Endothelial cell of umbilical vein (primary cell): ENCODE measurements around the gene WDR36. TPM values are rescaled to one million over a fixed set of nuclear protein-coding genes. Genes with fewer than 3 reads are reported as not detected.

Source experiments
- BruUV-seq: library from RNA; stranded (reverse); fragments of 400-500 nt; replicated peaks from 2 replicates; lab custom pipeline; 2021; lab: Mats Ljungman, UMichigan
- CTCF ChIA-PET: fragments of 300-600, 350-600 bp; sonication (Branson Sonifier 250); formaldehyde crosslinking; loops from one replicate; lab custom pipeline; 2021; ENCODE audit warnings: antibody characterized with exemption, inconsistent platforms; lab: Charles Lee
- POLR2A ChIA-PET: fragments of 300-600, 350-600 bp; sonication (Branson Sonifier 250); formaldehyde crosslinking; loops from one replicate; lab custom pipeline; 2021; ENCODE audit warnings: antibody characterized with exemption, inconsistent platforms; lab: Charles Lee
- DNase-seq: peaks from one replicate; pipeline ENCODE4 v3.0.0-alpha.2; 2011; ENCODE audit warnings: low read depth, low spot score
- FAIRE-seq: peaks from 2 replicates; lab custom pipeline; 2011; peaks lifted over from hg19 to GRCh38; lab: Jason Lieb, UNC
- H2AFZ ChIP-seq: 2 replicates; pipeline ENCODE4 v1.6.0; 2012; ENCODE audit warnings: low read depth, low read length, control low read depth, inconsistent platforms
- H3K27ac ChIP-seq: 2 replicates; pipeline ENCODE4 v1.5.1; 2011; ENCODE audit warnings: low read depth, mild to moderate bottlenecking, control low read depth, low read length, moderate library complexity; ENCODE audit not compliant: insufficient read depth
- H3K27me3 ChIP-seq, 2 experiments: 2 replicates each; pipeline versions ENCODE4 v1.6.0 to v1.6.1; 2011; ENCODE audit warnings: low read length in 2 of 2, mixed read lengths in 1 of 2; ENCODE audit not compliant: control insufficient read depth in 2 of 2, insufficient read depth in 2 of 2
- H3K36me3 ChIP-seq, 2 experiments: 2 replicates in 1 of 2; 3 replicates in 1 of 2; pipeline ENCODE4 v1.5.1; 2011; ENCODE audit warnings: low read length in 2 of 2, mild to moderate bottlenecking in 1 of 2, moderate library complexity in 1 of 2; ENCODE audit not compliant: control insufficient read depth in 2 of 2, insufficient read depth in 2 of 2; ENCODE audit errors: extremely low read depth in 1 of 2
- H3K4me1 ChIP-seq: 3 replicates; pipeline ENCODE4 v1.5.1; 2011; ENCODE audit warnings: mild to moderate bottlenecking, low read length; ENCODE audit not compliant: control insufficient read depth, insufficient read depth; ENCODE audit errors: extremely low read depth
- H3K4me2 ChIP-seq: 2 replicates; pipeline ENCODE4 v1.6.1; 2011; ENCODE audit warnings: low read length, control low read depth, mixed read lengths; ENCODE audit not compliant: insufficient read depth
- H3K4me3 ChIP-seq, 3 experiments: fragments of 200-600 bp in 1 of 3; sonication (generic), shearing (Covaris generic) in 1 of 3; replicated peaks in 1 of 3; 2 replicates each; pipeline ENCODE4 v1.5.1; 2011 to 2016; ENCODE audit warnings: control low read depth in 3 of 3, low read length in 3 of 3, mild to moderate bottlenecking in 2 of 3, inconsistent platforms in 1 of 3, low read depth in 1 of 3, moderate library complexity in 1 of 3; ENCODE audit not compliant: insufficient read depth in 1 of 3
- H3K79me2 ChIP-seq: 2 replicates; pipeline ENCODE4 v1.6.0; 2012; ENCODE audit warnings: low read length, inconsistent platforms; ENCODE audit not compliant: control insufficient read depth, insufficient read depth
- H3K9ac ChIP-seq: replicated peaks from 2 replicates; pipeline ENCODE3; 2011; ENCODE audit warnings: low read length, control low read depth; ENCODE audit not compliant: insufficient read depth; ENCODE audit errors: extremely low read depth
- H3K9me1 ChIP-seq: replicated peaks from 3 replicates; pipeline ENCODE4 v1.6.0; 2011; ENCODE audit warnings: mild to moderate bottlenecking, low read length; ENCODE audit not compliant: control insufficient read depth, insufficient read depth; ENCODE audit errors: extremely low read depth
- H3K9me3 ChIP-seq: replicated peaks from 2 replicates; pipeline ENCODE4 v1.5.1; 2012; ENCODE audit warnings: low read length, inconsistent platforms; ENCODE audit not compliant: control insufficient read depth, insufficient read depth
- H4K20me1 ChIP-seq: replicated peaks from 2 replicates; pipeline ENCODE3; 2011; ENCODE audit warnings: mild to moderate bottlenecking, low read length; ENCODE audit not compliant: control insufficient read depth, insufficient read depth; ENCODE audit errors: extremely low read depth
- EZH2 ChIP-seq: IDR thresholded peaks from 2 replicates; pipeline ENCODE4 v1.6.1; 2012; ENCODE audit warnings: borderline replicate concordance, low read depth, mild to moderate bottlenecking, moderate library complexity, low read length, inconsistent platforms; ENCODE audit not compliant: severe bottlenecking
- FOS ChIP-seq: IDR thresholded peaks from 2 replicates; pipeline ENCODE4 v1.6.1; 2011; ENCODE audit warnings: mild to moderate bottlenecking, low read length, moderate library complexity, borderline replicate concordance; ENCODE audit not compliant: insufficient read depth
- GATA2 ChIP-seq: IDR thresholded peaks from 2 replicates; pipeline ENCODE4 v1.7.0; 2011; ENCODE audit warnings: low read depth, mild to moderate bottlenecking, moderate library complexity, mixed read lengths, low read length; ENCODE audit not compliant: insufficient read length, insufficient read depth
- JUN ChIP-seq: IDR thresholded peaks from 2 replicates; pipeline ENCODE4 v1.6.1; 2011; ENCODE audit warnings: borderline replicate concordance, low read depth; ENCODE audit not compliant: insufficient read length, insufficient read depth
- MYC ChIP-seq: IDR thresholded peaks from one replicate; pipeline ENCODE4 v1.6.1; 2011; ENCODE audit warnings: mild to moderate bottlenecking, low read depth, low read length
- POLR2A ChIP-seq: IDR thresholded peaks from 2 replicates; pipeline ENCODE4 v1.6.1; 2012; ENCODE audit warnings: low read depth, mild to moderate bottlenecking, control low read depth, low read length
- POLR2AphosphoS5 ChIP-seq: IDR thresholded peaks from 2 replicates; pipeline ENCODE4 v1.6.1; 2012; ENCODE audit warnings: low read depth, mild to moderate bottlenecking, control low read depth, low read length, moderate library complexity; ENCODE audit not compliant: insufficient read depth
- dilution Hi-C: fragments of 300-500 bp; cut with MboI; formaldehyde crosslinking; loops from one replicate; pipeline ENCODE4 v1.15.0; 2019; ENCODE audit warnings: low sequenced_read_pairs; ENCODE audit not compliant: extremely low pct_ligation_motif_present
- intact Hi-C: fragments of 100-400 bp; cut with micrococcal nuclease; formaldehyde crosslinking; loops from one replicate; pipeline ENCODE4 v1.10.0; 2022
- polyA plus RNA-seq, 4 experiments: library from polyadenylated mRNA; depleted of rRNA in 3 of 4; stranded (reverse) in 3 of 4; unstranded in 1 of 4; fragments of >200 nt; gene quantifications; 2 replicates each; pipeline versions ENCODE4 v1.2.1 to v1.2.3, GENCODE V29; 2011 to 2012; ENCODE audit warnings: missing spikeins in 1 of 4
- total RNA-seq: library from RNA; stranded (reverse); gene quantifications from 2 replicates; pipeline ENCODE4 v1.2.3, GENCODE V29; 2021
- TF ChIP-seq, protein P1 (sequence below): IDR thresholded peaks from 2 replicates; pipeline ENCODE4 v1.6.1; 2011; ENCODE audit not compliant: insufficient read depth, insufficient read length
- TF ChIP-seq, protein P2 (sequence below), 2 donors: IDR thresholded peaks; 1 replicate in 1 of 2; 2 replicates in 1 of 2; pipeline ENCODE4 v1.5.1; 2011; ENCODE audit warnings: low read length in 2 of 2, mild to moderate bottlenecking in 2 of 2, moderate library complexity in 2 of 2, control low read depth in 1 of 2, inconsistent platforms in 1 of 2, low read depth in 1 of 2; ENCODE audit not compliant: insufficient read depth in 1 of 2; ENCODE audit errors: extremely low read depth in 1 of 2

WDR36 gene
- total and polyA plus RNA-seq, 2 donors (not counting 3 experiments of a cell fraction or from before 2014, with no cell fraction given): 10.6 to 30.2 TPM

DNA sequence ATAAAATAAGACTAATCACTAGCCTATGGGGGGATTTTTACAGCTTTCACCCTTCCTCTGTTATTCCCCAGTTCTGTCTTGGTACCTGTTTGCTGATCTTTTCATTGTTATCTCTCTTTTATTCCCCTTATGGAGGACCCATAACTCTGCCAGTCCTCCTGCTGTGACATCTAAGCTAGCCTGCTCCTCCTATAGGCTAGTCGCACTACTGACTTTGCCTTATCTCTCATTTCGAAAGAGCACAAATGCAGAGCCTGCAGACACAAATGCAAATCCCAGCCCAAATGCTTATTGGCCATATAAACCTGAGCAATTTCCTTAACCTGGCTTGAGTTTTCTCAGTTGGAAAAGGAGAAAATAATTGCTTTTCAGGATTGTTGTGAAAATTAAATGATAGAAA lies 72.9 kb downstream of the WDR36 start:
- dilution Hi-C loops: no loop called here
- H2AFZ ChIP-seq: no peak overlapping the region
- no peaks in the 10 kb centered on the region for H3K9me3 ChIP-seq
- H3K4me2 ChIP-seq: no peak overlapping the region
- no peak for FAIRE-seq
- no peak overlapping the region for H3K9ac ChIP-seq
- intact Hi-C loops: no loop called here
- BruUV-seq: no TSS peak
- ChIA-PET CTCF (no interaction called here), POLR2A (no interaction called here)
- H3K36me3 ChIP-seq: no peaks in the 10 kb centered on the region
- no peak overlapping the region for H3K27ac ChIP-seq
- no peak overlapping the region for H3K4me3 ChIP-seq
- no peak for DNase-seq
- no peaks in the 10 kb centered on the region for H3K9me1 ChIP-seq
- H4K20me1 ChIP-seq: no peaks in the 10 kb centered on the region
- no peaks in the 10 kb centered on the region for H3K79me2 ChIP-seq
- no peak for TF ChIP-seq POLR2AphosphoS5
- no peaks in the 10 kb centered on the region for H3K4me1 ChIP-seq
- H3K27me3 ChIP-seq: peaks cover 0 to 6% of the 10 kb centered on the region in 2 experiments

DNA sequence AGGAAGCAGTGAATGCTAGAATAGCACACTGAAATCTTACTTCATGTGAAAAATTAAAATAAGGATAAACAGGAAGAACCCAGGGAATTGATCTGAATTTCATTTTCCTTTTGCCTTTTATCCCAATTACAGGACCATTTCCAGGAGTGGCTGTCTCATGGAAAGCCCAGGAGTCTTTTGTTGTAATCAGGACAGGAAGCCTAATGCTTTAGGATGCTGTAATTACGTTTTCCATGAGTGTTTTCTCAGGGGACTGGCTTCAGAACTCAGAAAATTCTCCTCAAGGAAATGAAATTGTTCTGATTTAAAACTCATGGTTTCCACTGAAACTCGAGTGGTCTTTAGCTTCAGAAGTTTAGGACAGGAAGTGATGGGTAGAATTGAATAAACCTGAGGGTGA lies 75.4 kb downstream of the WDR36 start:
- H3K9me3 ChIP-seq: no peaks in the 10 kb centered on the region
- H4K20me1 ChIP-seq: no peaks in the 10 kb centered on the region
- no peak overlapping the region for H3K4me3 ChIP-seq
- no peaks in the 10 kb centered on the region for H3K4me1 ChIP-seq
- POLR2A ChIA-PET: no interaction called here
- H3K79me2 ChIP-seq: no peaks in the 10 kb centered on the region
- no peak for FAIRE-seq
- no peak overlapping the region for H2AFZ ChIP-seq
- no peak for DNase-seq
- no peaks in the 10 kb centered on the region for H3K36me3 ChIP-seq
- no peak overlapping the region for H3K4me2 ChIP-seq
- H3K9ac ChIP-seq: no peak overlapping the region
- no peak overlapping the region for H3K27ac ChIP-seq
- no peaks in the 10 kb centered on the region for H3K9me1 ChIP-seq
- BruUV-seq: no TSS peak
- intact Hi-C loops (no loop called here), dilution Hi-C loops (no loop called here)
- CTCF ChIA-PET: interaction anchor here (1.5 kb wide), 1 partner anchor 9 kb away, joined by 4 read pairs; no protein-coding TSS in a partner anchor
- TF ChIP-seq MYC (no peak), POLR2A (no peak), JUN (no peak), POLR2AphosphoS5 (no peak), GATA2 (no peak), FOS (no peak), EZH2 (no peak)
- TF ChIP-seq, protein P1, sequence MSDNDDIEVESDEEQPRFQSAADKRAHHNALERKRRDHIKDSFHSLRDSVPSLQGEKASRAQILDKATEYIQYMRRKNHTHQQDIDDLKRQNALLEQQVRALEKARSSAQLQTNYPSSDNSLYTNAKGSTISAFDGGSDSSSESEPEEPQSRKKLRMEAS: no peak
- TF ChIP-seq, protein P2, sequence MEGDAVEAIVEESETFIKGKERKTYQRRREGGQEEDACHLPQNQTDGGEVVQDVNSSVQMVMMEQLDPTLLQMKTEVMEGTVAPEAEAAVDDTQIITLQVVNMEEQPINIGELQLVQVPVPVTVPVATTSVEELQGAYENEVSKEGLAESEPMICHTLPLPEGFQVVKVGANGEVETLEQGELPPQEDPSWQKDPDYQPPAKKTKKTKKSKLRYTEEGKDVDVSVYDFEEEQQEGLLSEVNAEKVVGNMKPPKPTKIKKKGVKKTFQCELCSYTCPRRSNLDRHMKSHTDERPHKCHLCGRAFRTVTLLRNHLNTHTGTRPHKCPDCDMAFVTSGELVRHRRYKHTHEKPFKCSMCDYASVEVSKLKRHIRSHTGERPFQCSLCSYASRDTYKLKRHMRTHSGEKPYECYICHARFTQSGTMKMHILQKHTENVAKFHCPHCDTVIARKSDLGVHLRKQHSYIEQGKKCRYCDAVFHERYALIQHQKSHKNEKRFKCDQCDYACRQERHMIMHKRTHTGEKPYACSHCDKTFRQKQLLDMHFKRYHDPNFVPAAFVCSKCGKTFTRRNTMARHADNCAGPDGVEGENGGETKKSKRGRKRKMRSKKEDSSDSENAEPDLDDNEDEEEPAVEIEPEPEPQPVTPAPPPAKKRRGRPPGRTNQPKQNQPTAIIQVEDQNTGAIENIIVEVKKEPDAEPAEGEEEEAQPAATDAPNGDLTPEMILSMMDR (IDR thresholded peaks at IDR 0.05; ENCODE audit: extremely low read depth in 1 of 2, insufficient read depth in 1 of 2, low read depth in 1 of 2, low read length in 2 of 2): no peak
- peaks cover 2 to 6% of the 10 kb centered on the region in 2 experiments for H3K27me3 ChIP-seq
